ENCODE results near the gene GPR135. TPM values are rescaled to one million over a fixed set of nuclear protein-coding genes. Genes with fewer than 3 reads are reported as not detected.

Gene GPR135
- total RNA-seq, 1 donor from 2014 or later: 2.1 TPM

GRCh38 chr14:59464486-59465315, 479 bp downstream of the GPR135 start:
- Histone ChIP-seq H3K36me3 (no peaks in the 10 kb centered on the region), H3K9me3 (no peaks in the 10 kb centered on the region), H3K4me3 (peak overlapping the region; percentile 65), H3K27ac (peak overlapping the region; percentile 37), H3K4me1 (peaks cover 7% of the 10 kb centered on the region), H3K27me3 (no peaks in the 10 kb centered on the region)
- ATAC-seq (peak; percentile 89), DNase-seq (peak; percentile 83)
- no peak for TF ChIP-seq CTCF (IDR thresholded peaks at IDR 0.05)
- intact Hi-C loops (cut with DNase I): no loop called here

GRCh38 chr14:59463787-59464485, 1.2 kb downstream of the GPR135 start:
- intact Hi-C loops (cut with DNase I): no loop called here
- peak overlapping the region; percentile 37 for H3K27ac ChIP-seq
- H3K9me3 ChIP-seq: no peaks in the 10 kb centered on the region
- no peaks in the 10 kb centered on the region for H3K36me3 ChIP-seq
- peak overlapping the region; percentile 65 for H3K4me3 ChIP-seq
- TF ChIP-seq CTCF (IDR thresholded peaks at IDR 0.05): no peak
- H3K4me1 ChIP-seq: peaks cover 7% of the 10 kb centered on the region
- no peaks in the 10 kb centered on the region for H3K27me3 ChIP-seq
- DNase-seq (peak; percentile 68), ATAC-seq (no peak)

GRCh38 chr14:59461891-59462290, 3.3 kb downstream of the GPR135 start:
- intact Hi-C loops (cut with DNase I): no loop called here
- Histone ChIP-seq H3K36me3 (no peaks in the 10 kb centered on the region), H3K4me1 (peaks cover 7% of the 10 kb centered on the region), H3K4me3 (no peak overlapping the region), H3K9me3 (no peaks in the 10 kb centered on the region), H3K27ac (no peak overlapping the region), H3K27me3 (no peaks in the 10 kb centered on the region)
- DNase-seq: no peak
- no peak for TF ChIP-seq CTCF (IDR thresholded peaks at IDR 0.05)
- ATAC-seq: no peak

GRCh38 chr14:59460378-59460777, 4.8 kb downstream of the GPR135 start:
- Histone ChIP-seq H3K4me1 (peaks cover 7% of the 10 kb centered on the region), H3K4me3 (no peak overlapping the region)
- intact Hi-C loops (cut with DNase I): no loop called here

GRCh38 chr14:59458486-59458885, 6.7 kb downstream of the GPR135 start:
- intact Hi-C loops (cut with DNase I): no loop called here
- Histone ChIP-seq H3K4me3 (no peak overlapping the region), H3K27ac (no peak overlapping the region), H3K36me3 (no peaks in the 10 kb centered on the region), H3K9me3 (no peaks in the 10 kb centered on the region), H3K4me1 (no peaks in the 10 kb centered on the region), H3K27me3 (no peaks in the 10 kb centered on the region)
- ATAC-seq (no peak), DNase-seq (no peak)
- no peak for TF ChIP-seq CTCF (IDR thresholded peaks at IDR 0.05)

More at GRCh38 chr14:59460378-59460777, 4.8 kb downstream of the GPR135 start:
- Histone ChIP-seq H3K9me3 (no peaks in the 10 kb centered on the region), H3K27ac (no peak overlapping the region), H3K27me3 (no peaks in the 10 kb centered on the region), H3K36me3 (no peaks in the 10 kb centered on the region)
- ATAC-seq (no peak), DNase-seq (no peak)
- no peak for TF ChIP-seq CTCF (IDR thresholded peaks at IDR 0.05)
